HG03460 (cell line): ENCODE results near the gene ZAP70.

ENCODE experiments used
- ATAC-seq: cut with Tn5 transposase; IDR thresholded peaks from one replicate; pipeline ENCODE4 v1.9.1; 2021; ENCODE audit not compliant: unreplicated experiment

ZAP70 gene

DNA sequence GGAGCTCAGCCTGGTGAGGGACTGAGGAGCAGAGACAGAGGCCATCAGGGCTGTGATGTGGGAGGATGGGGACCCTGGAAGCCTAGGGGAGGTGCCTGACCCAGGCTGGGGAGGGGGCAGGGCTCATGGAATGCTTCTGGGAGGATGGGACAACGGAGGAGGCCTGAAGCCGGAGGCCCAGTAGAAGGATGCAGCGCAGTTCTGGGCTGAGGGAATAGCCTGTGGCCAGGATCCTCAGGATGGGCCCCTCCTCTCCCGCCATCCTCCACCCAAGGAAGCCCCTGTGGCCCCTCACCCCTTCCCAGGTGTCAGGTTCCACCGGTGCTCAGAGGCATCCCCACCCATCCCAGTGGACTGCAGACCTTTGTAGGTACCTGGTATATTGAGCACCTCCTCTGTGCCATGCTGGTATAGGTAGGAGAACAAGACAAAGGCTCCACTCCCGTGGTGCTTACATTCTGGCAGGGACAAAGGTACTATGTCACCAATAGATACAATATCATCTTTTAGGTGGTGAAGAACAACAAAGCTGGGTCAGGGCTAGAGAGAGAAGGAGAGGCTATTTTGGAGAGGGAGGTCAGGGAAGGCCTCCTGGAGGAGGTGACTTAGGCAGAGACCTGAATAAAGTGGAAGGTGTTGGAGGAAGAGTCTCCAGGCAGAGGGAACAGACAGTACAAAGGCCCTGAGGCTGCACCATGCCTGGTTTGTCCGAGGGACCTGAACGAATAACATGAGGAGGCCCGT lies 2.7 kb downstream of the ZAP70 start:
- ATAC-seq = no peak

DNA sequence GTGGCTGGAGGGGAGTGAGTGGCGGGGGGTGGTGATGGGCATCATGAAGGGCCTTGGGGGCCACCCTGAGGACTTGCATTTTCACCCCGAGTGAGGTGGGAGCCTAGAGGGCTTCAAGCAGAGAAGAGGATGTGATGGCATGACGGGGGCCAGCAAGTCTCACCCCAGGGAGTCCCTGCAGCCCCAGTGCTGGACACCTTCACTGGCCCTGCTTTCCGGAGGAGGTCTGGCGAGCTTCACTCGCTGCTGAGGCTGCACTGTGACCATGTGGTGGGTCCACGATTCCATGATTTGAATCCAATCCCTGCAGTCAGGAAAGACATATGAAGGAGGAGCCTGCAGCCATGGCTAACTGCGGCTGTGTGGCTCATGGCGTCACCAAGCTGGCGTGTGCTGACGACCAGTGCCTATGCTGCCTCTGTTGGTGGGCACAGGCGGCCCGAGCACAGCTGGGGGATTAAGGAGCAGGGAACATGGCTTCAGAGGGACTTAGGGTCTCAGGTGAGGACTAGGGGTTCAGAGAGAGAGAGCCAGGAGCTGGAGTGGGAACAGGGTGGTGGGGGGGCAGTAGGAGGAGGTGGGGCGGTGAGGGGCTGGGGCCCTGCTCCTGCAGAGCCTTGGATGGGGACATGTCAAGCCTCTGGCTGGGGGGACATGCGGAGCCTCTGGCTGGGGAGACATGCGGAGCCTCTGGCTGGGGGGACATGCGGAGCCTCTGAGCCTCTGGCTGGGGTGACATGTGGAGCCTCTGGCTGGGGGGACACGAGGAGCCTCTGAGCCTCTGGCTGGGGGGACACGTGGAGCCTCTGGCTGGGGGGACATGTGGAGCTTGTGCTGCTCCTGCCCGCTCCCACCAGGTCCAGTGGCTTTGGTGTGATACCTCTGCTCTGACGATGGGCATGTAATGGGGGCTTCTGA lies 3.6 kb downstream of the ZAP70 start:
- no peak for ATAC-seq

DNA sequence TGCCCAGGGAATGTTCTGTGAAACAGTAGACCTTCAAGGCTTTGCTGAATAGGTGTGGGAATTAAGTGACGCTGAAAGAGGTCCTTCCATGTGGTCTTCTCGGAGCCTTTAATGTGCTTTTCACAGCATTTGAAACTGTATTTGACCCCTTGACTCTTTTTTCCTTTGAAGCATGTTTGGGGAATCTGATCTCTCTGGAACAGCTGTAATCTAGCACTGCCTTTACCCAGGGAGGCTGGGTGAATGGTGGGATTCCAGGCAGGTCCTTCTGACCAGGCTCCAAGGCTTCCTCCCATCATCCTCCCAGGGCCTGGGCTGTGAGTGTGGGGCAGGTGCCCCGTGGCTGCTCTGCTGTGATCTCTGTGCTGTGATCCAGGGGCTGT lies 4.2 kb downstream of the ZAP70 start:
- ATAC-seq = no peak

DNA sequence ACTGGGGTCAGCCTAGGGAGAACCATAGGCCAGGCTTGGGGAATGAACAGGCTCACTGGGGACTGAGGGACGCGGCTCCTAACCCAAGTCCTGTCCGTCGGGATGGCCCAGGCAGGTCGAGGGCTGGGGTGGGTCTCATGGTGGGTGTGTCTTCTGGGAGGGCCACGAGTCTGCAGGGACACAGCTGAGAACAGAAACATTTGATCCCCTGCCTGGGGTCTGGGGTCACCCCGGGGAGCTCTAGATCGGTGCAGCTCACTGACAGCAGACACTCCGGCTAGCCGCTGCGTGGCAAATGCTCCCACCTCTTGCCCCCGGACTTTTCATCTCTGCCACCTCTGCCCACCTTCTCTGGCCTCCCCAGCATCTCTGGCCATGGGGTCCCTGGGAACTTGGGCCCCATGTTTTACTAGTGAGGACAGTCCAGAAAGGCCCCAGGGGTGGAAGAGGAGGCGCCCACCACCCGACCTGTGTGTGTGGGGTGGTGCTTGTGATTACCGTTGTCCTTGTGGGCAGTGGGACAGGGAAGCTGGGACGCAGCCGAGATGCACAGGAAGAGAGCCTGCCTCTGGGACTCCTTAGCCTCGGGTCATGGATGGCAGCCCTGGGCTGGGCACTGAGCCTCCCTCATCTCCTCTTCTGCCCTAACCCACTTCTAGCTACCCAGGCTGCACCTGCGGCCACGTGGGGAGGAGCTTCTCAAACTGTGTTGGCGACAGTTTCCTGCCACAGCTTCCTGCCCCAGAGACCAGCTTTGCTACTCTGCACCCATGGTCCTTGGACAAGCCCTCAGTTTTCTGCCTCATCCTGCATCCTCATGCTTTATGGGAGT lies 4.9 kb downstream of the ZAP70 start:
- ATAC-seq = peak; percentile 81

DNA sequence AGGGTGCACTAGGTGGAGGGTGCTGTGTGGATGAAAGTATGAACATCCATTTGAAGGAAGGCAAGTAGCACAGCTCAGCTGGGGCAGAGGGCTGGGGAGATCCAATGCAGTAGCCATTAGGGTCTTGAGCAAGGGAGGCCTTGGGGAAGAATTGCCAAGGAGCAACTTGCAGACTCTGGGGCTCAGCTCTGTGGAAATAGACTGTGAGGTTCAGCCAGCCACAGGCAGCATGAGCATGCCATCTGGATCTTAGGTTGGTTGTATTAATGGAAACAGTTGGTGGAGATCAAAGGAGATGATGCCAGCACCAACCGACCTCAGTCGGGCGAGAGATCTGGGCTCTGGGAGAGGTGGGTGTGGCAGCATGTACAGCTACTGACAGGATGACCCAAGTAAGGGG lies 5.6 kb downstream of the ZAP70 start:
- no peak for ATAC-seq

DNA sequence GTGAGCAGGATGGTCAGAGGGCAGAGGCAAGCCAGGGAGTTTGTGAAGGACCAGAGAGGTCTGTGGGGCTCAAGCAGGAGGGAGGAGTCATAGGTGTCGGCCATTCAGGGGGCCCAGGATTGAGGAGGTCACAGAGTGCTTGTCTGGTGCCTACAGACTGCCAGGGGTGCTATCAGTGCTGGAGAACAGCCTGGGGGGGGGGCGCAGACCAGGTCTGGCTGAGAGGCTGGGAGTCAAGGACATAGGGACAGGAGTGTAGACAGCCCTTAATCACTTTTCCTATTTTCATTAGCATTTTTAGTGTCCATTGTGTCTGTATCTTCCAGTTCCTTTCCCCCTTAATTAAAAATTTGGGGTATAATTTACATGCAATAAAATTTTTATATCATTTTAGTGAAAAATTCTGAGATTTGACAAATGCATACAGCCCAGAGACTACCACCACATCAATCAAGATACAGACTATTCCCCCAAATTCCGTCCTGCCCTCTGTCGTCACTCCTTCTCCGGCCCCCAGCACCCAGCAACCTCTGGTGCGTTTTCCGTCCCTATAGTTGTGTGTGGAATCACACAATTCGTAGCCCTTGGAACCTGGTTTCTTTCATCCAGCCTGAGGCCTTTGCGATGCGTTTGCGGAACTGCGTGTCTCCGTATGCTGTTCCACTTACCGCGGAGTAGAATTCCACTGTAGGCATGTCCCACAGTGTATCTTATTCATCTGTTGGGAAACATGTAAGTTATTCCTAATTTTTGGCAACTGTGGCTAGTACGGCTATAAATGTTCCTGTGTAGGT lies 6.2 kb downstream of the ZAP70 start:
- no peak for ATAC-seq

DNA sequence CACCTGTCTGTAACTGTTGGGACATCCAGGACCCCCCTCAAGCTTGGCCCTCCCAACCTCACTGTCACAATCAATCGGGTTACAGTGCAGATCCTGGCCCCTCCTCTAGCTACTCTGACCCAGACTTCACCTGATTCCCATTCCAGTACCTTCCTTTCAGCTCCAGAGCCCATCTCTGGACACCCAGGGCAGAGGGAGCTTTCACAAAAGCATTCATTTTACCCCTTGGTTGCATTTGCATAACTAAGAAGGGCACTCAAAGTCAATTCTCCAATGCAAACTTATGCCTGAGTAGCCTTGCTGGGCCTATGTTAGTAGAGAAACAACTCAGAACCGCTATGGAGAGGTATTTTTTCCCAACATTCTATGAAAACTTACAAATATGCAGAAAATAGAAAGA lies 7.4 kb downstream of the ZAP70 start:
- ATAC-seq = no peak

DNA sequence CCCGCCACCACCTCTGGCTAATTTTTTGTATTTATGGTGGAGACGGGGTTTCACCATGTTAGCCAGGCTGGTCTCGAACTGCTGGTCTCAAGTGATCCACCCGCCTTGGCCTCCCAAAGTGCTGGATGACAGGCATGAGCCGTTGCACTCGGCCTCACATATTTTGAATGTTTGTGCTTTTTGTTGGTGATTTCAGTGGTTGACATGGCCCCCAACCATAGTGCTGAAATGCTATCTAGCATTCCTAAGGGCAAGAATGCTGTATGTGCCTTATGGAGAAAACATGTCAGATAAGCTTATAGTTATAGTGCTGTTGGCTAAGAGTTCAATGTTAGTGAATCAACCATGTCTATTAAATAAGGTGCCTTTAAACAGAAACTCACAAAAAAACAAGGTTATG lies 8.9 kb downstream of the ZAP70 start:
- ATAC-seq = no peak

DNA sequence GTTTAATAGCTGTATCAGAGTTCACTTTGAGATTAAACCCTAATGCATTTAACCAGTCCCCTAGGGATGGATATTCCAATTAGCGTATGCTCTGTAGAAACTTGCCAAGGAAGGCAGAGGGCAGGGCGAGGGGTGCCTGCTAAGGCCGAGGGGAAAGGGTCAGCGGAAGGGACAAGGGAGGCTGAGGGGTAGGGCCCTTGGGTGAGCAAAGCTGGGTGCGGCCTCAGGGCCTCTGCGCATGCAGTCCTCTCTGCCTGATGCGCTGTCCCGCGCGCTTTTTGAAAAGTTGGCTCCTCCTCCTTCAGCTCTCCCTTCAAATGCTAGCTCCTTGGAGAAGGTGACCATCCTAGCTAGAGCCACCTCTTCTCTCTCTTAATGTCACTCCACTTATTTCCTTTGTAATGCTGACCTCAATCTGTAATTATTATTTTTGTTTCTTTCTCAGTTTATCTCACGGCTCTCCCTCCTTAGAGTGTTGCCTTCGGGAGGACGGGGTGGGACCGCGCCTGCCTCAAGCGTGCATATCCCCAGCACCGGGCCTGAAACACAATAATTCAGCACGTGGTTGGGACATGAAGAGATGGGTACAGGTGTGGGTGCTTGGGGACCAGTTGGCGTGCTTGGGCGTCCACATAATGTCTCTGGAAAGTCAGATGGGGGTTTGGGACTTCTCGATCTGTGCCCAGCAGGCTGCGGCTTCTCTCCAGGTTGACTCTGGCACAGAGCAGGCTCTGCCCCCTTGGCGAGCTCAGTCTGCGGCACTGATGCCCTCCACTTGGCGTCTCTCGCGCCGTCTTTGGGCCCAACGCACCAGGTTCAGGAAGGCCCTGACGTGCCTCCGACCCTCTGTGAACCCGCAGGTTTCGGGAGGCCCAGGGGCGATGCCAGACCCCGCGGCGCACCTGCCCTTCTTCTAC lies 10.0 kb downstream of the ZAP70 start:
- no peak for ATAC-seq

DNA sequence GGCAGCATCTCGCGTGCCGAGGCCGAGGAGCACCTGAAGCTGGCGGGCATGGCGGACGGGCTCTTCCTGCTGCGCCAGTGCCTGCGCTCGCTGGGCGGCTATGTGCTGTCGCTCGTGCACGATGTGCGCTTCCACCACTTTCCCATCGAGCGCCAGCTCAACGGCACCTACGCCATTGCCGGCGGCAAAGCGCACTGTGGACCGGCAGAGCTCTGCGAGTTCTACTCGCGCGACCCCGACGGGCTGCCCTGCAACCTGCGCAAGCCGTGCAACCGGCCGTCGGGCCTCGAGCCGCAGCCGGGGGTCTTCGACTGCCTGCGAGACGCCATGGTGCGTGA lies 10.7 kb downstream of the ZAP70 start:
- ATAC-seq = no peak

DNA sequence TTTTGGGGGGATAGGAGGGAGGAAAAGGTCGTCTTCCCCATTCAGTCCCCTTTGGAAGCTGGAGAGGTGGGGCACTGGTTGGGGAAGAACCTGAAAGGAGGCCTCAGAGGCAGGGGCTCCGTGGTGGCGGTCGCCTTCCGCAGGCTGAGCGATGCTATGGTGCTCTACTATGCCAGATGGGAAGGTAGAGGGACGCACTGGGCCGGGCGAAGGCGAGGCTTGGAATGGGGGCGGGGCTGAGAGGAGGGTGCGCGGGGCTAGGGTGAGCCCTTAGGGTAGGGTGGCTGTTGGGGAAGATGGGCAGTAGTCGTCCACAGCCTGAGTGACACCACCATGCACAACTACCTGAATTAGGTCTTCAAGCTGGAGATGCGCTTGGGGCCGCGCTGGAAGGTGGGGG lies 11.1 kb downstream of the ZAP70 start:
- no peak for ATAC-seq

DNA sequence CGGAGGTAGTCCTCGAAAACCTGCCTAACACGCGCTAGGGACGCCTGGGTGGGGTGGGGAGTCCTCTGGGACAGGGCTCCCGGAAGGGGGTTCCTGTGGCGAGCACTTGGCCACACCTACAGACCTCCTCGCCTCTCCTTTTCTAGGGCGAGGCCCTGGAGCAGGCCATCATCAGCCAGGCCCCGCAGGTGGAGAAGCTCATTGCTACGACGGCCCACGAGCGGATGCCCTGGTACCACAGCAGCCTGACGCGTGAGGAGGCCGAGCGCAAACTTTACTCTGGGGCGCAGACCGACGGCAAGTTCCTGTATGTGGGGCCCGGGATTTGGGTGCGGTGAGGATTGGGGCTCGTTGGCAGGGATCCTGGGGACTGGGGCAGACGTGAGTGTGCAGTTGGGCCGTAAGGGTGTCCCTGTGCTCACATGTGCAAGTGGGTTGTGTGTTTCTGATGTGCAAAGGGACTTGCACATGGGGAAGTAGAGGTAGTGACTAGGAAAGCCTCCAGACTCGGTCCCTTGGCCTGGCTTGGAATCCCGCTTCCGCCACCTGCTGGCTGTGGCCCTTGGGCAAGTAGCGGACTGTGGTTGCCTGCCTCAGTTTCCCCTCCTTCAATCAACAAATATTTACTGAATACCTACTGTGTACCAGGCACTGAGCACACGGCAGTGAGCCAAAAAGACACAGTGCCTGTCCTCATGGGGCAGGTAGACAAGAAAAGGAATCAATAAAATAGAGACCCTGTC lies 11.7 kb downstream of the ZAP70 start:
- ATAC-seq = no peak

DNA sequence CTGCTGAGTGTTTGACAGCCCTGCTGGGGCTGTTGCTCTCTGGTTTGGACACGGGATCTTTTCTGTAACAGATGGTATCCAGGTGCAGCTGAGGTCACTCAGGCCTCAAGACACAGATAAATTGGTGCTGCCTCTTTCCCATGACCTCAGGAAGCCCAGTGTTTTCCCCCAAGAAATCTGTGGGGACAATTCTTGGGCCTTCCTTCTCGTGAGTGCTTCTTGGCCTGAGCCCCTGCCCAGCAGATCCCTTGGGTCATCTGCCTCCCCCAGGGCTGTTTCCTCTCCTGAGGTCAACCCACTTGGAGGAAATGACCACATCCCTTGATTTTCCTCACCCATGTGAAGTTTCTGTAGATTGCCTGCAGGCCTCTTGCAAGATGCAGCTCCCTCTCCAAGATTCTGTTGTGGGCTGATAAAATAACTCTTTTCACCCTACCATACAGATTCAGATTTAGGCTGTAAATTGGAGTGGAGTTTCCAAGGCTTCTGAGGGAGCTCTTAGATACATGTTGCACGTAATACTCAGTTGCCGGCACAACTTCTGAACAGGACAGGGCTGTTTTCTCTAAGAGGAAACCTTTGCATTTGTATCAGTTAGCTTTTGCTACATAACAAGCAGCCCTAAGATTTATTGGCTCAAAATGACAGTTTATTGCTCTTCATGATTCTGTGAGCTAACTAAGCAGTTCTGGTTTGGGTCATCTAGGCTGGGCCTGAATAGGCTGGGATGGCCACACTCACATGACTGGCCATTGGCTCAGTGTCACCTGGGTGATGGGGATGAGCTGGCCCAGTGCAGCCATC lies 13.1 kb downstream of the ZAP70 start:
- no peak for ATAC-seq

DNA sequence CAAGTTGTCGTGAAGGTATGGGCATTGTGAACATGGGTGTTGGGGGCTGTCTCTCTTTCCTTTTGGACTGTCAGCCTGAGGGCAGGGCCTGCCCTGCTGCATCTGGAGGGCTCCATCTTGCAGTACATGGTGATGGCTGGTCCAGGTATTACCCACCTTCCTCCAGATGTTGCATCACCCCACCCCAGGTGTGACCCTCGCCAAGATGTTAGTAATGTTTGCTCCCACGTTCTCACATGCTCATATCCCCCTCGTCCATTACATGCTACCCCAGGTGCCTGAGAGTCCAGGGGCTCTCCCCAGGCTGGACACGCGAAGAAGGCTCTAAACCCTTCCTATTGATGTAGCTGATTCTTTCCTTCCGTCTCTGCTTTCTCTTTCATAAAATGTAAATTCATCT lies 13.9 kb downstream of the ZAP70 start:
- no peak for ATAC-seq

DNA sequence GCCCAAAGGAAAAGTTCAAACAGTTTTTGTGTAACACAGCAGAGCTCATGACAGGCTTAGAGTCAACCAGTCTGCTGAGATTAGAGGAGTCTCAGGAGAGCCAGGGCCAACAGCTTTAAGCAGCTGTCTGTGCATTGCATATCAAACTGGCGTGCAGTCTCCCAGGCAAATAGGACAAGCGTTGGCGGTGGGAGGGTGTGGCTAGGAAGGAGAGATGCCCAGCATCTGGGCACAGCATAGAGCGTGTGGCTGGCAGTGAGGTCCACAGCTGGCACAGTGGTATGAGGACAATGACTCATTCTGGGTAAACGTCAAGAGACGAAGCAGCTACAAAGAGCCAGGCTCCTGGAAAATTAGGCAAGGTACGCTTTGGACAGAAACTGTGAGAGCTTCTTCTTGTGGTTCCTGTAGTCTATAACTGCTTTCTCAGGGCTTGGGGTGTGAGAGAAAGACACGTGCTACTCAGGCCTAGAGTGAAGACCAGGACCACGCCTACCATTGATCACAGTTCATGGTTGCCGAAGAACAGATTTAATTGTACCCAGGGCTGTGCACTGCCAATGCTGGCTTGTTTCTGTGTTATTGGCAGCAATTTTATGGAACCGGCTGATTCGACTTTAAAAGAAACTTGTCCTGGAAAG lies 14.8 kb downstream of the ZAP70 start:
- ATAC-seq = no peak

DNA sequence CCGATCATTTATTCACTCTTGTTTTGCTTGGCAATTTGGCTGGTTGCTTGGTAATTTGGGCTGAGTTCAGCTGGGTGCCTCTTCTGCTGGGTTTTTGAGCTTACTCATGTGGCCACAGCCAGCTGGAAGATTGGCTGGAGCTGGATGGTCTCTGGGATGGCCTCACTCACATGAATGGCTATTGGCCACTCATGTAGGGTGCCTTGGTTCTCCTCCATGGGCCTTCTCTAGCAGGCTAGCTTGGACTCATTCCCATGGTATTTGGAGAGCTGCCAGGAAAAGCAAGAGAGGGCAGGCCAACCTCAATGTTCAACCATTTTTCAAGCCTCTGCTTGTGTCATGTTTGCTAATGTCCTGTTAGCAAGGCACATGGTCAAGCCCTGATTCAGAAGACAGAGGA lies 16.9 kb downstream of the ZAP70 start:
- ATAC-seq = no peak

DNA sequence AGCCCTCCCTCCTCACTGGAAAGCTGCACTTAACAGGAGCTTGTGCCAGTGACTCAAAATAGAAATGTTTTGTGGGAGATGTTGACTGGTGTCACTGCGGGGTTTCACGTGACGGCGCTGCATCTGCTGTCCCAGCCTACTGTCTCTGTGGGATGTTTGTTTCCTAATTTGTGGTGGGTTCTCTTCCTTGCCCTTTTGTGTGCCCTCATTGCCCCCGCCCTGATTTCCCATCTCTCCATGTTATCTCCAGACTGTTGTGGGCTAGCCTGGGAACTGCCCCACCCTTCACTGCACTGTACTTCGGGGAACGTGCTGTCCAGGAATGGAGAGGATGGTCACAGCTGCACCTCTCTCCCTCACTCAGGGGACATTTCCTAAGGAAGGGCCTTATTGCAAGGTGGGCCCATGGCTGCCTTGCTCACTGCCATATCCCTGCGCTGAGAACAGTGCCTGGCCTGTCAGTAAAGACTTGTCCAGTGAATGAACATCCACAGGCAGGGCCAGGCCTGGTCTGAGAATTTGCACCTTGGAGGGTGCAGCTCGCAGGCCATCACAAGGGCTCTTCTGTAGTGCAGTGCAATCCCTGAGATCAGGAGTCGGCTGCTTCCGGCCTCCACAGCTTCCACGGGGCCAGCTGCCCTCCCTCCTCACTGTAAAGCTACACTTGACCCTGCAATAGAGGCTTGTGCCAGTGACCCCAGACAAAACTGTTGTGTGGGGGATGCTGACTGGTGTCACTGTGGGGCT lies 18.1 kb downstream of the ZAP70 start:
- no peak for ATAC-seq
